B cell (primary cell): ENCODE measurements around the gene CDC42SE1. TPM values are rescaled to one million over a fixed set of nuclear protein-coding genes. Genes with fewer than 3 reads are reported as not detected.

Source experiments
- ATAC-seq: fragments of 200-7000 bp; cut with Tn5 transposase; one replicate; pipeline ENCODE4 v1.10.0; 2021; ENCODE audit warnings: low read depth, mild to moderate bottlenecking, moderate number of reproducible peaks, moderate library complexity
- CTCF ChIA-PET: fragments of 350-600 bp; sonication (Branson Sonifier 250); formaldehyde crosslinking; loops from one replicate; lab custom pipeline; 2021; ENCODE audit warnings: antibody characterized with exemption, inconsistent platforms; lab: Charles Lee
- POLR2A ChIA-PET: fragments of 350-600 bp; sonication (Branson Sonifier 250); formaldehyde crosslinking; loops from one replicate; lab custom pipeline; 2021; ENCODE audit warnings: antibody characterized with exemption; lab: Charles Lee
- DNase-seq: peaks from one replicate; pipeline ENCODE4 v3.0.0; 2013
- H2AFZ ChIP-seq: 2 replicates; pipeline ENCODE4 v1.6.1; 2012; ENCODE audit warnings: mild to moderate bottlenecking, low read depth, low read length; ENCODE audit not compliant: insufficient read depth, poor library complexity, severe bottlenecking
- H3K27ac ChIP-seq, 2 donors: 1 replicate in 1 of 2; 2 replicates in 1 of 2; pipeline ENCODE4 v1.5.1; 2012 to 2013; ENCODE audit warnings: low read length in 2 of 2, mild to moderate bottlenecking in 2 of 2, moderate library complexity in 1 of 2
- H3K27me3 ChIP-seq, 4 experiments: fragments of 200-600 bp in 1 of 4; sonication (generic) in 1 of 4; replicated peaks in 1 of 4; 1 replicate in 2 of 4; 2 replicates in 2 of 4; pipeline versions ENCODE4 v1.6.1 to v1.7.0; 2013 to 2016; ENCODE audit warnings: low read length in 3 of 4, mild to moderate bottlenecking in 2 of 4, mixed read lengths in 1 of 4, moderate library complexity in 1 of 4; ENCODE audit not compliant: insufficient read depth in 4 of 4, control insufficient read depth in 3 of 4; ENCODE audit errors: control extremely low read depth in 1 of 4
- H3K36me3 ChIP-seq, 2 experiments: replicated peaks in 1 of 2; 1 replicate in 1 of 2; 2 replicates in 1 of 2; pipeline versions ENCODE4 v1.6.1 to v1.7.1; 2013; ENCODE audit warnings: low read length in 1 of 2; ENCODE audit not compliant: insufficient read depth in 2 of 2, control insufficient read depth in 1 of 2; ENCODE audit errors: control extremely low read depth in 1 of 2, extremely low read depth in 1 of 2
- H3K4me1 ChIP-seq, 2 donors: fragments of 200-600 bp in 1 of 2; sonication (generic) in 1 of 2; 1 replicate in 1 of 2; 2 replicates in 1 of 2; pipeline versions ENCODE4 v1.5.1 to v1.6.1; 2013 to 2017; ENCODE audit warnings: low read length in 2 of 2; ENCODE audit not compliant: control insufficient read depth in 2 of 2, insufficient read depth in 2 of 2
- H3K4me2 ChIP-seq: replicated peaks from 2 replicates; pipeline ENCODE3; 2012; ENCODE audit warnings: mild to moderate bottlenecking, low read depth, low read length; ENCODE audit not compliant: poor library complexity, severe bottlenecking
- H3K4me3 ChIP-seq, 5 experiments: fragments of 200-600 bp in 1 of 5; sonication (generic) in 1 of 5; 1 replicate in 3 of 5; 2 replicates in 2 of 5; pipeline versions ENCODE4 v1.5.1 to v1.7.0; 2011 to 2016; ENCODE audit warnings: low read length in 4 of 5, mild to moderate bottlenecking in 4 of 5, low read depth in 2 of 5, control low read depth in 1 of 5, moderate library complexity in 1 of 5; ENCODE audit not compliant: insufficient read depth in 1 of 5; ENCODE audit errors: control extremely low read depth in 1 of 5, extremely low read depth in 1 of 5
- H3K79me2 ChIP-seq: fragments of 200-600 bp; sonication (generic); one replicate; pipeline ENCODE4 v1.6.0; 2016; ENCODE audit warnings: low read length; ENCODE audit not compliant: control insufficient read depth, insufficient read depth
- H3K9ac ChIP-seq: fragments of 200-600 bp; sonication (generic); 2 replicates; pipeline ENCODE4 v1.6.1; 2017; ENCODE audit warnings: mild to moderate bottlenecking, low read length, moderate library complexity
- H3K9me3 ChIP-seq, 3 donors: one replicate each; pipeline versions ENCODE4 v1.6.1 to v1.7.1; 2013; ENCODE audit warnings: low read length in 2 of 3; ENCODE audit not compliant: control insufficient read depth in 2 of 3, insufficient read depth in 1 of 3; ENCODE audit errors: control extremely low read depth in 1 of 3
- H4K20me1 ChIP-seq: 2 replicates; pipeline ENCODE4 v1.6.0; 2012; ENCODE audit warnings: mild to moderate bottlenecking, low read length; ENCODE audit not compliant: insufficient read depth, control insufficient read depth, poor library complexity, severe bottlenecking
- H3K27ac Mint-ChIP-seq: one replicate; pipeline ENCODE4 v1.8.0; 2021; ENCODE audit warnings: mixed read lengths
- H3K27me3 Mint-ChIP-seq: one replicate; pipeline ENCODE4 v1.8.0; 2021; ENCODE audit warnings: mixed read lengths
- H3K4me1 Mint-ChIP-seq: one replicate; pipeline ENCODE4 v1.8.0; 2021; ENCODE audit warnings: mixed read lengths
- H3K4me3 Mint-ChIP-seq: one replicate; pipeline ENCODE4 v1.8.0; 2021; ENCODE audit warnings: mixed read lengths
- H3K9me3 Mint-ChIP-seq: one replicate; pipeline ENCODE4 v1.8.0; 2022; ENCODE audit warnings: mixed read lengths; ENCODE audit not compliant: insufficient read depth
- CTCF ChIP-seq: fragments of 200-600 bp; IDR thresholded peaks from one replicate; pipeline ENCODE4 v1.8.0; 2022; ENCODE audit warnings: antibody characterized with exemption, mild to moderate bottlenecking
- EZH2 ChIP-seq: IDR thresholded peaks from 2 replicates; pipeline ENCODE4 v1.6.1; 2012; ENCODE audit warnings: borderline replicate concordance, low read depth, mild to moderate bottlenecking, moderate library complexity, low read length; ENCODE audit not compliant: insufficient read depth, poor library complexity, severe bottlenecking
- WGBS: methylation state at CpG from one replicate; pipeline ENCODE4 v1.1.5; 2013; ENCODE audit warnings: missing lambda C conversion rate; ENCODE audit not compliant: insufficient coverage; 5-methylcytosine and 5-hydroxymethylcytosine counted together
- intact Hi-C: fragments of 100-400 bp; cut with micrococcal nuclease; formaldehyde crosslinking; loops from one replicate; pipeline ENCODE4 v1.10.0; 2022
- polyA plus RNA-seq: library from polyadenylated mRNA; depleted of rRNA; stranded (reverse); fragments of >200 nt; gene quantifications from 2 replicates; pipeline ENCODE4 v1.2.3, GENCODE V29; 2012
- total RNA-seq, 2 donors: library from RNA; stranded (reverse); fragments of 120-200 nt in 1 of 2; gene quantifications; 1 replicate in 1 of 2; 2 replicates in 1 of 2; pipeline versions ENCODE4 v1.2.3 to v1.2.4, GENCODE V29; 2013 to 2022

CDC42SE1 gene
- total and polyA plus RNA-seq, 2 donors (not counting 1 experiment from before 2014, with no cell fraction given) = 238 to 366 TPM

GRCh38 chr1:151009674-151010345, 49.6 kb downstream of the CDC42SE1 start:
- H3K79me2 ChIP-seq = peaks cover 77% of the 10 kb centered on the region
- H3K4me1 Mint-ChIP-seq = peaks cover 60% of the 10 kb centered on the region
- CTCF ChIA-PET = interaction anchor here (0.7 to 0.8 kb wide), 3 partner anchors 15 to 723 kb away, joined by 3 to 8 read pairs (median 3); no protein-coding TSS in a partner anchor

More at GRCh38 chr1:151009674-151010345, 49.6 kb downstream of the CDC42SE1 start:
- Histone ChIP-seq H3K27me3 (no peaks in the 10 kb centered on the region), H3K9ac (no peak overlapping the region), H3K36me3 (peaks cover 3 to 10% of the 10 kb centered on the region in 2 experiments), H3K27ac (no peak overlapping the region), H4K20me1 (no peaks in the 10 kb centered on the region), H3K4me3 (no peak overlapping the region), H2AFZ (no peak overlapping the region), H3K4me2 (peak overlapping the region; percentile 97), H3K4me1 (peaks cover 39 to 46% of the 10 kb centered on the region in 2 donors), H3K9me3 (no peaks in the 10 kb centered on the region)
- WGBS = 100% methylated on average over 1 of the region's 8 CpGs
- no peak for TF ChIP-seq EZH2
- no peak for TF ChIP-seq CTCF
- POLR2A ChIA-PET = interaction anchor here (0.5 to 1.5 kb wide), 3 partner anchors 50 to 1082 kb away, joined by 3 to 7 read pairs (median 4); partner anchors contain the start of gene MLLT11
- Mint-ChIP-seq H3K4me3 (peak overlapping the region; percentile 90), H3K27ac (no peak overlapping the region), H3K9me3 (no peaks in the 10 kb centered on the region), H3K27me3 (no peaks in the 10 kb centered on the region)
- no peak for DNase-seq
- intact Hi-C loops = loop anchor here (5.0 kb wide), 1 partner anchor 448 kb away; no protein-coding TSS in a partner anchor
- ATAC-seq = no peak
